ENCODE measurements around the gene RPS27A. TPM values are rescaled to one million over a fixed set of nuclear protein-coding genes. Genes with fewer than 3 reads are reported as not detected.
A peak's percentile ranks its signal among the peaks of the same experiment; 100 is the strongest.

RPS27A gene
- total and polyA plus RNA-seq, 9 of the 15 experiments (the other 6 are each of a cell fraction or from before 2014, with no cell fraction given) = 1,383 to 3,282 (median 2,242) TPM

- TF ChIP-seq GATAD2A (IDR thresholded peaks at IDR 0.05) (no peak), CBFA2T3 (IDR thresholded peaks at IDR 0.05) (peak; percentile 63), HMGN3 (IDR thresholded peaks at IDR 0.05; ENCODE audit: borderline replicate concordance, extremely low read depth, insufficient read length, low read depth, low read length) (no peak), CLOCK (CRISPR knock-in tag; IDR thresholded peaks at IDR 0.05; ENCODE audit: borderline replicate concordance) (no peak), DPF2 (IDR thresholded peaks at IDR 0.05) (0 out of 2 replicates have a peak, but pooled peaks have one; percentile 31), POLR2AphosphoS5 (IDR thresholded peaks at IDR 0.05; ENCODE audit: control insufficient read depth, insufficient read depth, low read depth, low read length) (peak; percentile 61; the same call in 1 of the 2 replicates), HSF4 (CRISPR knock-in tag; IDR thresholded peaks at IDR 0.05; ENCODE audit: borderline replicate concordance) (no peak), POLR2B (IDR thresholded peaks at IDR 0.05; ENCODE audit: low read depth, partially characterized antibody) (no peak), HOMEZ (CRISPR knock-in tag; IDR thresholded peaks at IDR 0.05) (no peak), ZNF586 (CRISPR knock-in tag; conservative IDR thresholded peaks at IDR 0.05) (no peak), RFX5 (IDR thresholded peaks at IDR 0.05; ENCODE audit: low read depth, low read length) (no peak), SIN3B (IDR thresholded peaks at IDR 0.05; ENCODE audit: low read depth) (no peak), ZC3H8 (IDR thresholded peaks at IDR 0.05) (no peak), SNRNP70 (optimal IDR thresholded peaks at IDR 0.05; ENCODE audit: low read depth, low read length) (no peak), ZNF780A (CRISPR knock-in tag; IDR thresholded peaks at IDR 0.05) (no peak), ZNF764 (CRISPR knock-in tag; IDR thresholded peaks at IDR 0.05; ENCODE audit: low read depth) (no peak), TCF3 (CRISPR knock-in tag; IDR thresholded peaks at IDR 0.05) (peak; percentile 66), PHF20 (IDR thresholded peaks at IDR 0.05; ENCODE audit: partially characterized antibody) (no peak), CCNT2 (IDR thresholded peaks at IDR 0.05; ENCODE audit: borderline replicate concordance, extremely low read depth, insufficient read length, low read depth, low read length) (peak; percentile 40), EGR1 (conservative IDR thresholded peaks at IDR 0.05) (no peak), TEAD1 (CRISPR knock-in tag; IDR thresholded peaks at IDR 0.05) (no peak)
- TF ChIP-seq, protein P1, sequence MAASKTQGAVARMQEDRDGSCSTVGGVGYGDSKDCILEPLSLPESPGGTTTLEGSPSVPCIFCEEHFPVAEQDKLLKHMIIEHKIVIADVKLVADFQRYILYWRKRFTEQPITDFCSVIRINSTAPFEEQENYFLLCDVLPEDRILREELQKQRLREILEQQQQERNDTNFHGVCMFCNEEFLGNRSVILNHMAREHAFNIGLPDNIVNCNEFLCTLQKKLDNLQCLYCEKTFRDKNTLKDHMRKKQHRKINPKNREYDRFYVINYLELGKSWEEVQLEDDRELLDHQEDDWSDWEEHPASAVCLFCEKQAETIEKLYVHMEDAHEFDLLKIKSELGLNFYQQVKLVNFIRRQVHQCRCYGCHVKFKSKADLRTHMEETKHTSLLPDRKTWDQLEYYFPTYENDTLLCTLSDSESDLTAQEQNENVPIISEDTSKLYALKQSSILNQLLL (CRISPR knock-in tag; IDR thresholded peaks at IDR 0.05; ENCODE audit: borderline replicate concordance) = no peak
- TF ChIP-seq, protein P2, sequence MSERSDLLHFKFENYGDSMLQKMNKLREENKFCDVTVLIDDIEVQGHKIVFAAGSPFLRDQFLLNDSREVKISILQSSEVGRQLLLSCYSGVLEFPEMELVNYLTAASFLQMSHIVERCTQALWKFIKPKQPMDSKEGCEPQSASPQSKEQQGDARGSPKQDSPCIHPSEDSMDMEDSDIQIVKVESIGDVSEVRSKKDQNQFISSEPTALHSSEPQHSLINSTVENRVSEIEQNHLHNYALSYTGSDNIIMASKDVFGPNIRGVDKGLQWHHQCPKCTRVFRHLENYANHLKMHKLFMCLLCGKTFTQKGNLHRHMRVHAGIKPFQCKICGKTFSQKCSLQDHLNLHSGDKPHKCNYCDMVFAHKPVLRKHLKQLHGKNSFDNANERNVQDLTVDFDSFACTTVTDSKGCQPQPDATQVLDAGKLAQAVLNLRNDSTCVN (CRISPR knock-in tag; IDR thresholded peaks at IDR 0.05) = no peak
These were observed 3.4 kb downstream of the RPS27A start (continued) for GRCh38 chr2:55235724-55236538.
